Measurements from ENCODE around the gene F12.
A peak's percentile ranks its signal among the peaks of the same experiment; 100 is the strongest.

F12 gene

GRCh38 chr5:177409043-177409801 is at the start of gene F12:
Gene F12, minus strand, starts transcription at chr5:177409564. Its CDS starts 37 bp downstream, at chr5:177409527.
- DNase-seq (ENCODE audit: low spot score) = no peak

GRCh38 chr5:177458912-177459350 is 49.6 kb upstream of the F12 start:
- no peak for DNase-seq (ENCODE audit: low spot score)

GRCh38 chr5:177457852-177458681 is 48.7 kb upstream of the F12 start:
- no peak for DNase-seq (ENCODE audit: low spot score)

GRCh38 chr5:177456976-177457851 is 47.9 kb upstream of the F12 start:
- DNase-seq (ENCODE audit: low spot score) = peak; percentile 88

GRCh38 chr5:177456591-177456964 is 47.2 kb upstream of the F12 start:
- no peak for DNase-seq (ENCODE audit: low spot score)

GRCh38 chr5:177455661-177456590 is 46.6 kb upstream of the F12 start:
- DNase-seq (ENCODE audit: low spot score) = peak; percentile 90

- DNase-seq (ENCODE audit: low spot score) = peak; percentile 85
Observed at GRCh38 chr5:177455036-177455660, 45.8 kb upstream of the F12 start.

- peak; percentile 91 for DNase-seq (ENCODE audit: low spot score)
Observed at GRCh38 chr5:177454397-177455035, 45.2 kb upstream of the F12 start.

- no peak for DNase-seq (ENCODE audit: low spot score)
Observed at GRCh38 chr5:177453852-177454396, 44.6 kb upstream of the F12 start.

- DNase-seq (ENCODE audit: low spot score) = no peak
Observed at GRCh38 chr5:177452688-177453638, 43.6 kb upstream of the F12 start.

GRCh38 chr5:177450667-177451424 is 41.5 kb upstream of the F12 start:
- no peak for DNase-seq (ENCODE audit: low spot score)

- no peak for DNase-seq (ENCODE audit: low spot score)
Observed at GRCh38 chr5:177449140-177450061, 40.0 kb upstream of the F12 start.

GRCh38 chr5:177448244-177448950 is 39.0 kb upstream of the F12 start:
- no peak for DNase-seq (ENCODE audit: low spot score)

- no peak for DNase-seq (ENCODE audit: low spot score)
Observed at GRCh38 chr5:177447611-177448243, 38.4 kb upstream of the F12 start.

GRCh38 chr5:177447066-177447610 is 37.8 kb upstream of the F12 start:
- DNase-seq (ENCODE audit: low spot score) = peak; percentile 86

All from D341Med (cell line).